ENCODE measurements around the gene ASAP3.

The ASAP3 gene

DNA sequence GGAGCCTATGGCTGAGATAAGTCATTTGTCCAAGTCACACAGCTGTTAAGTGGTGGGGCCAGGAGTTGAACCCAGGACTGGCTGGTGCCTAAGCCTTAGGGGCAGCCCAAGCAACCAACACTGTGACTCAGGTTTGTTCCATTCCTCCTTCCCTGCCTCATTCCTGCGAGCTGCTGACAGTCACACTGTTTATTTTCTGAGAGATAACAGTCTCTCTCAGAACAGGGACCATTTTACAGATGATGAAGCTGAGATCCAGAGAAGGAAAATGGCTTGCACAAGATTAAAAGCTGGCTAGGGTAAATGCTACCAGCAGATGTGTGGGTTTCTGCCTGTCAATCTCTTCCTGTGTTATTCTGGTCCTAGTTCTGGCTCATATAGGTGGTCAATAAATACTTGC is 35.1 kb downstream of the ASAP3 start:
- no peak for DNase-seq

DNA sequence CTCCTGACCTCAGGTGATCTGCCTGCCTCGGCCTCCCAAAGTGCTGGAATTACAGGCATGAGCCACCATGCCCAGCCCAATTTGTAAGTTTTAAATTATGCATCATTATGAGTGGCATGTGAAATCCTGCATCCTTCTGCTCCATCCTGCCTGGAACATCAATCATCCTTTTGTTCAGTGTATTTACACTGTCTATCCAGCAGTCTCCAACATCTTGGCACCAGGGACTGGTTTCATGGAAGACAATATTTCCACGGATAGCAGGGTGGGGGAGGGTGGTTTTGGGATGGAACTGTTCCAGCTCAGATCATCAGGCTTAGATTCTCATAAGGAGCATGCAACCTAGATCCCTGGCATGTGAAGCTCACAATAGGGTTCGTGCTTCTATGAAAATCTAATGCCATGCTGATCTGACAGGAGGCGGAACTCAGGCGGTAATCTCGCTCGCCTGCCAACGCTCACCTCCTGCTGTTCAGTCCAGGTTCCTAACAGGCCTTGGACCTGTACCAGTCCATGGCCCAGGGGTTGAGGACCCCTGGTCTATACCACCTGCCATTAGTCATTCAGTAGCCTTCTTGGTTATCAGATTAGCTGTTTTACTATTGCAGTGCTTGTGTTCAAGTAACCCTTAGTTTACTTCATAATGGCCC is 37.2 kb downstream of the ASAP3 start:
- DNase-seq: peak; percentile 23

GRCh38 chr1:23444596-23445390 is 39.2 kb downstream of the ASAP3 start:
- no peak for DNase-seq

DNA sequence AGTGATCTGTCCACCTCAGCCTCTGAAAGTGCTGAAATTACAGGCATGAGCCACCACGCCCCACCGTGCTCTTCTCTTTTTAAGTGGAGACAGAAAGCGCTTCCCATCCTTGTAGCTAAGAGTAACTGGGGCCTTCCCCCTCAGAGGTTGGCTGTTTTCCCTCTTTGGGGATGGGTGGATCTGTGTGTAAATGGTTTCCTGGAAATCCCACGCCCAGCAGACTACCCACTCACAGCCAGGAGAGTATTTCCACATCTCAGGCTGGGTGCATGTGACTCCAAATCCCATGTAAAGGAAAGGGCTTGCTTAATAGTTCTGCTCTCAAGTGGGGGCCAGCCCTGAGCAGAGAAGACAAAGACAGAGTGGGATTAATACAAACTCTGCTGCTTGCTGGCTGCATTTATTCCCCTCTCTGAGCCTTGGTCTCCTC is 39.9 kb downstream of the ASAP3 start:
- no peak for DNase-seq

DNA sequence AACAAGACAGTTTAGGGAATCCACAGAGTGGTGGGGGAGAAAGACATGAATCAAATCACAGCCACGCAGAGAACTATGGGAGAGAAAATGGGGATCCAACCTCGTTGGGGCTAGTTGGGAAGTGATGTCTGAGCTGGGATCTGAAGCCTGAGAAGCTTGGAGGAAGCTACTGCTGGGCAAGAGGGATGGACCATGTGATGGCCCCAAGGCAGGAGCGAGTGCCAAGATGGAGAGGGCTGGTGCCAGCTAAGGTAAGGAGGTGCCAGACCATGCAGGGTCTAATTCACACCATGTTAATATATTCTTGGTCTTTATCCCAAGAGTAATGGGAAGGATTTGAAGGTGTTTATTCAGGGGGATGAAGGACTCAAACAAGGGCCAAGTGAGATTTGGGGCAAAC is 41.2 kb downstream of the ASAP3 start:
- DNase-seq: no peak

- no peak for DNase-seq
These were observed 42.4 kb downstream of the ASAP3 start for GRCh38 chr1:23441446-23442148.

DNA sequence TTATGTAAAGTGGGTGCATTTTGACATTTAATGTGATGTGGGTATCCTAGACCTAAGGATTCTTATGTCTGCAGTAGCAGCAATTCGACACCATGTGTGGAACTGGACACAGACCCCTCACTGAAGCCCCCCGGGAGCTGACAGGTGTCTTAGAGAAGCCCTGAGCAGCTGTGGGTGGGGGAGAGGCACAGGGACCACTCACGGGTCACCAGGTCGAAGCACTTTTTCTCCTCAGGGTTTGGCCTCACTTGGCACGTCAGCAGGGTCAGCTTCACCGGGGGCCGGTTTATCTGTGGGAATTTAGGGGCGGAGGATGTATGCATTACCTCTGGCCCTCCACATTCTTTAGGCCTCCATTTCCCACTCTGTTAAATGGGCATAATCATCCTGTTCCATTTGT is 45.4 kb downstream of the ASAP3 start:
- no peak for DNase-seq

- no peak for DNase-seq
These were observed 46.7 kb downstream of the ASAP3 start for GRCh38 chr1:23437355-23437664.

GRCh38 chr1:23436520-23437354 is 47.2 kb downstream of the ASAP3 start:
- DNase-seq: no peak

GRCh38 chr1:23434260-23434775 is 49.7 kb downstream of the ASAP3 start:
- no peak for DNase-seq

GRCh38 chr1:23433122-23433521 is 50.9 kb downstream of the ASAP3 start:
- no peak for DNase-seq

- DNase-seq: no peak
These were observed 52.5 kb downstream of the ASAP3 start for GRCh38 chr1:23431431-23431830.

DNA sequence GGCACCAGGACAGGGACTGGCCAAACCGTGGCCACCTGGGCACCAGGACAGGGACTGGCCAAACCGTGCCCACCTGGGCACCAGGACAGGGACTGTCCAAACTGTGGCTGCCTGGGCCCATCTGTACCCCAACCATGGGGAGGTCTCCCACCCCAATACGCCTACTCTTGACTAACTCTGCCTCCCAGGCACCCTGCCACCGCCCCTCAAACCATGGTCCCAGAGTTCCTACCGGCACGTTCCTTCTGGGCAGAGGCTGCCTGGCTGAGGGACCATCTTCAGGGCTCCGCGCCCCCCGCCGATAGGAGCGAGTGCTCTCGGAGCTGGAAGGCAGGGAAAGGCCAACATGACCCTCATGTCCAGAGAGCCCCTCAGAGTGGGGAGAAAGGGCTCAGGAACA is 53.2 kb downstream of the ASAP3 start:
- DNase-seq: no peak

DNA sequence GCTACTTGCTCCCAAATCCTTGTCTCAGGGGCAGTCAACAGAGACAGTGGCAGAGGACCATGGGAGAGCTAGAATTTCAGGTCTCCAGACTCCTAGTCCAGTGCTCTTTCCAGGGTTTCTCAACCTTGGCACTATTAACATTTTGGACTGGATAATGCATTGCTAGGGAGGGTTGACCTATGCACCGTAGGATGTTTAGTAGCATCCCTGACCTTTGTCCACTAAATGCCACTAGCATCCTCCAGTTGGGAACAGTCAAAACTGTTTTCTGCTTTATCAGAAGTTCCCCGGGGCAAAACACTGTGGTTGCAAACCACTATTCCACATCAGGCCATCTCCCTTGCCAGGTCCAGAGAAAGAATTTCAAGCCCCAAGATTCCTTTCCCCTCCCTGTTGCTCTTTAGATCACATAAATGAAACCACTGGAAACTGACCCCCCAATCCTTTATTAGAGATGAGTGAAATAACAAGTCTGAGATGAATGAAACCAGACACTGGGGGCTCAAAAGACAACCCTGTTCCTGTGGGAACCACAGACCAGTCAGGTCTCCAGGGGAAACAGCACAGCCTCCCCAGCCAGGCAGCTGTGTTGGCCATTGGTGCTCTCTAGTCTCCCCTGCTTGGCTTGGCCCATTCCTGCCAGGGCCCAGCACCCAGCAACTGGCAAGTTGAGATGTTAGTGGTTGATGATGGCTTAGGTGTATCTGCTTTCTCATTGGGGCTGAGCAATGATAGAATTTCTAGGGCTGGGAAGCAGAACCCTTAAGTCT is 55.7 kb downstream of the ASAP3 start:
- DNase-seq: no peak

GRCh38 chr1:23427550-23427949 is 56.4 kb downstream of the ASAP3 start:
- DNase-seq: no peak

DNA sequence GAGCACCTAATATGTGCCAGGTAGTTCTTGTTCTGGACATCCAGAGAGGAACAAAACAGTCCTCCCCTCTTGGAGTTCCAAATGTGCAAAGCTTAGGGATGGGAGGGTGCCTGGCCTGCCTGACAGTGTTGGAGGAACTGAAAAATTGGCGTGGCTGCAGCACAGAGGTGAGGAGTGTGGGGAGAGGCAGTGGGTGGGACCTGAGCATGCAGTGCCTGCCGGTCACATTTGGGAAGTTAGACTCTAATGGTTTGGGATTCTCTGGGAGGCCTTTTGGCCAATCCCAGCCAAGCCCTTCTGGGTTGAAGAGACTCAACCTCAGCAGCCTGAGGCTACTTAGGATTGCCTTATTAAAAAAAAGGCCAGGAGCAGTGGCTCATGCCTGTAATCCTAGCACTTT is 57.2 kb downstream of the ASAP3 start:
- no peak for DNase-seq

- DNase-seq: no peak
These were observed 58.8 kb downstream of the ASAP3 start for GRCh38 chr1:23425193-23425494.

DNA sequence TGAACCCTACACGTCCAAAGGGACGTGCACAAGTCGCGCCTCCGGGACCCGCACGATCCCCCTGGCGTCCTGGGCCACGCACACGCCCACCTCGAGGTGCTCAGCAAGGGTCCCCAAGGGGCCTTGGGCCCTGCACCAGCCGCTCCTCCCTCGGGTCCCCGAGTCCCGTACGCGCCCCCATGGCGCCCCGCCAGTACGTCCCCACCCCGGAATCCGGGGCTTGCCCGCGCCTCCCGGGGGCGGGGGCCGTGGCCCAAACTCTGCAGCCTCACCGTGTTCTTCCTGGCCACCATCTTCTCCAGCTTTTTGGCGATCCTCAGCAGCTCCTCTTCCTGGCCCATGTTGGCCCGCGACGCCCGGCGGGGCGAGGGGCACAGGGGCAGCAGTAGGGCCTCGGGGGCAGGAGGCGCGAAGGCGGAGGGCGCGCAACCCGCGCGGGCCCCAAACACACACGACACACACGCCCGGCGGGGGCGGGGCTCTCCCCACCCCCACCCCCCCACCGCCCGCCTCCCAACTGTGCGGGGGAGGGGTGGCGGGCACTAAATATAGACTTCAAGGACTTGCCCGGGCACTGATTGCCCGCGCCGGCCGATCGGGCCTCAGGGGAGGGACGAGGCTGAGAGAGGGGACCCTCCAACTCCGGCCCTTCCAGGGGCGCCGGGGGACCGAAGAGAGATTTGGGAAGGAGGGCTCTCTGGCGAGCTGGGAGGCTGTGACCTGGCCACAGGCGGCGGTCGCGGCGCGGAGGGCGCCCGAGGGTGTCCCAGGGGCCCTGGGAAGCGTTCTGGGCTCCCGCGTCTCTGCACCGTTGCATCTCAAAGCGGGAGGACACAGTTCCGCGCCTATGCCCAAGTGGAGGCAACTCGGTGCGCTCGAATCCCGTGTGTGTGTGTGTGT is 59.4 kb downstream of the ASAP3 start, which contains the start of gene TCEA3:
Gene TCEA3 (minus strand): TSS at position 456 of the 900 bp plus-strand sequence. CDS start 115 bp downstream, at position 341.
- no peak for DNase-seq

DNA sequence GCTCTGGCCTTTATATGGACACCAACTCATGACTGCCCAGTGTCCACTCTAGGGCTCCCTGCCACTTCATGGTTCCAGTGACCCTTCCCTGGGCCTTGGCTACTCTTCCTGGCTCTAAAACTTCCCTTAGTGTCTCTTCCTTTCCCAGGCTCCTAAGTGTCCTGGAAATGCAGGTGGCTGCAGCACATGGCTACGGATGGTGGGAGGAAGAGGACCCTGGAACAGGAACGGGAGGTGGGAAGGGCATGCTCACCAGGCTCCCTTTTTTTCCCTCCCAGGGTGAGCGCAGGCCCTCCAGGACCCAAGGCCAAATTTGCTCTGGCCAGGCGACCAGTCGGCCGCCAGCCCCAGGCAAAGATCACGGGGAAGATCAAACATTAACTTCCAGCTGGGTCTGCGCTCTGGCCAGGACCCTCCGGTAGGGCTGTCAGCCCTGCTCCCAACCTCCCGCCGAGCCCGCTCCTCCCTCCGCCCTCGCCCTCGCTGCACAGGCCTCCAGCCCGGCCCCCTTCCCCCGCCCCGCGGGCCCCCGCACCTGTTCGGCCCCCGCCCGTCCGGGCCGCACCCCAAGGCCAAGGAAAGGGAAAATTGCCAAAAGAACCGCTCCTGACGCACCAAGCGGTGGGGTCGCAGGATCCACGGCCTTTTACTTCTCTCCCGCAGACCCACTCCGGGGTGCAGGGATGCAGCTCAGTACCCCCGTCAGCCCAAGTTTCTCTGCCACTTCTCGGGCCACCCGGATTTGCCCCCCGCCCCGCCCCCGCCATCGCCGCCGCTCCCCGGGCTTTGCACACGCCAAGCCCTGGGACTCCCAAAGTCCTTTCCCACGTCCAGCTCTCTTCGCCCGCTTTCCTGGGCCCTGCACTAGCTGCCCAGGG is 60.3 kb downstream of the ASAP3 start:
- no peak for DNase-seq

- no peak for DNase-seq
These were observed 61.0 kb downstream of the ASAP3 start for GRCh38 chr1:23422941-23423340.
